Cardiac muscle cell (in vitro differentiated cells and primary cell): ENCODE results near the gene PPP4R2. TPM values are rescaled to one million over a fixed set of nuclear protein-coding genes. Genes with fewer than 3 reads are reported as not detected.

Source experiments
- DNase-seq, 2 donors: peaks; one replicate each; pipeline versions ENCODE4 v3.0.0 to v3.0.0-alpha.2; 2010 to 2017; ENCODE audit warnings: low read depth in 1 of 2, low spot score in 1 of 2
- H3K27ac ChIP-seq: fragments of 200-600 bp; sonication (generic); 2 replicates; pipeline ENCODE4 v1.5.1; 2016
- H3K27me3 ChIP-seq: fragments of 200-600 bp; sonication (generic); 2 replicates; pipeline ENCODE4 v1.6.0; 2016; ENCODE audit warnings: control low read depth
- H3K36me3 ChIP-seq: fragments of 200-600 bp; sonication (generic); 2 replicates; pipeline ENCODE4 v1.5.1; 2016; ENCODE audit warnings: control low read depth
- H3K4me1 ChIP-seq: fragments of 200-600 bp; sonication (generic); 2 replicates; pipeline ENCODE4 v1.8.1; 2017; ENCODE audit warnings: low read depth, mild to moderate bottlenecking, mixed run types
- H3K4me3 ChIP-seq: fragments of 200-600 bp; sonication (generic); 2 replicates; pipeline ENCODE4 v1.5.1; 2016; ENCODE audit warnings: mild to moderate bottlenecking
- H3K9me3 ChIP-seq: fragments of 200-600 bp; sonication (generic); 2 replicates; pipeline ENCODE4 v1.5.1; 2017; ENCODE audit warnings: low read depth, mild to moderate bottlenecking, control low read depth
- CTCF ChIP-seq: IDR thresholded peaks from 2 replicates; pipeline ENCODE4 v1.5.1; 2012; ENCODE audit warnings: low read depth, mild to moderate bottlenecking, low read length
- polyA plus RNA-seq: library from polyadenylated mRNA; unstranded; fragments of >200 nt; fragmentation: Nextera tagmentation; extraction: Ambion mirVana; gene quantifications from 2 replicates; pipeline ENCODE4 v1.2.1, GENCODE V29; 2016
- total RNA-seq: library from RNA; depleted of rRNA; stranded (reverse); fragments of >200 nt; gene quantifications from 2 replicates; pipeline ENCODE4 v1.2.3, GENCODE V29; 2016

The PPP4R2 gene
- total and polyA plus RNA-seq, 2 experiments from 2014 or later: 44.8 to 49.1 TPM

- no peak for DNase-seq
These were observed 3.2 kb upstream of the PPP4R2 start for GRCh38 chr3:72993391-72993790.

GRCh38 chr3:72995337-72995736 is 1.3 kb upstream of the PPP4R2 start:
- no peak for DNase-seq
- Histone ChIP-seq H3K9me3 (no peaks in the 10 kb centered on the region), H3K4me3 (no peak overlapping the region), H3K27me3 (no peaks in the 10 kb centered on the region), H3K4me1 (peaks cover 31% of the 10 kb centered on the region), H3K36me3 (peaks cover 13% of the 10 kb centered on the region), H3K27ac (no peak overlapping the region)
- no peak for TF ChIP-seq CTCF

More at GRCh38 chr3:72993391-72993790, 3.2 kb upstream of the PPP4R2 start:
- TF ChIP-seq CTCF: no peak
- Histone ChIP-seq H3K9me3 (no peaks in the 10 kb centered on the region), H3K36me3 (peaks cover 3% of the 10 kb centered on the region), H3K4me3 (no peak overlapping the region), H3K27ac (no peak overlapping the region), H3K4me1 (peaks cover 11% of the 10 kb centered on the region), H3K27me3 (no peaks in the 10 kb centered on the region)

GRCh38 chr3:72996121-72996472 is 514 bp upstream of the PPP4R2 start:
- Histone ChIP-seq H3K4me3 (peak overlapping the region; percentile 89), H3K27ac (peak overlapping the region; percentile 98), H3K27me3 (no peaks in the 10 kb centered on the region), H3K36me3 (peaks cover 13% of the 10 kb centered on the region), H3K4me1 (peaks cover 37% of the 10 kb centered on the region), H3K9me3 (no peaks in the 10 kb centered on the region)
- no peak for TF ChIP-seq CTCF
- DNase-seq: no peak

- TF ChIP-seq CTCF: peak; percentile 51
- Histone ChIP-seq H3K27me3 (no peaks in the 10 kb centered on the region), H3K36me3 (peaks cover 13% of the 10 kb centered on the region), H3K27ac (peak overlapping the region; percentile 98), H3K4me1 (peaks cover 29% of the 10 kb centered on the region), H3K4me3 (peak overlapping the region; percentile 89), H3K9me3 (no peaks in the 10 kb centered on the region)
- DNase-seq: peak; percentile 64 to 67
These were observed 880 bp downstream of the PPP4R2 start for GRCh38 chr3:72997421-72997961.

- Histone ChIP-seq H3K4me1 (peaks cover 29% of the 10 kb centered on the region), H3K27ac (peak overlapping the region; percentile 98), H3K4me3 (peak overlapping the region; percentile 89), H3K27me3 (no peaks in the 10 kb centered on the region), H3K36me3 (peaks cover 13% of the 10 kb centered on the region), H3K9me3 (no peaks in the 10 kb centered on the region)
- DNase-seq: peak in 1 of 2 donors; percentile 19
- no peak for TF ChIP-seq CTCF
These were observed 1.9 kb downstream of the PPP4R2 start for GRCh38 chr3:72998466-72998865.
